ENCODE data around the gene TBC1D4. TPM values are rescaled to one million over a fixed set of nuclear protein-coding genes. Genes with fewer than 3 reads are reported as not detected.

Gene TBC1D4
- total and polyA plus RNA-seq, 10 of the 15 experiments (the other 5 are each of a cell fraction or from before 2014, with no cell fraction given), result 11.0 to 38.6 (median 25.5) TPM

DNA sequence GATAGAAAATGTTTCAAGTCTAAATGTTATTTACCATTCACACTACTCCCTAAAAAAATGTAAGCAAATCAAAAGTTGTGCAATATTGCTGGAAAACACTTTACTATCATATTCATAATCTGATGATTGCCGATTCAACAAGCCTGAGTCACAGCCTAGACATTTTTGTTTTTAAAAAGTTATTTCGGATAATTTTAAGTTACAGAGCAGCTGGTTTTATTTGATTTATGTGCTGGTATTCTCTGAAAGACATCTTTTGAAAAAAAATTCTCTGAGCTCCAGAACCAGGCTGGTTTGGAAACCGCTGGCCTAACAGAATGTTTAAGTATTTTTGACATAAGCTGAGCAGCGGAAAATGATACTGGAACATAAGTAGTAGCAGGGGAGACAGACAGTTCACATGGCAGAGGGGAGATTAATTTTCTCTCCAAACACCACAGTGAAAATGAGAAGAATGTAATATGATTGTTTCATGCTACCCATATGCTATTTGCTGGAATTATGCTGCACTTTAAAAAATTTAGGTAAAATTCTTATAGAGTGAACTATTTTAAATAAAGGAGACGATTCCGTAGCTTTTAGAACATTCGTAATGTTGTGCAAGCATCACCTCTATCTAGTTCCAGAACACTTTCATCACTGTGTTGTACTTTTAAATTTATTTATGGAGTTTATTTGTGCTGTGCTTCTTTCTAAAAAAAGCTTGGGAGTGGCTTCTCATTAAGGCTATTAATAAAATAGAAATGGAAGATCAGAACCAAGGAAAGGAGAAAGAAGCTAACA is 36.1 kb downstream of the TBC1D4 start:
- ChIA-PET RAD21 (ENCODE audit: unreplicated experiment) (no interaction called here), SMC1A (ENCODE audit: uncharacterized antibody, unreplicated experiment) (interaction anchor here (0.9 to 4.3 kb wide), 10 partner anchors 8 to 44 kb away, joined by 3 to 18 read pairs (median 4); no protein-coding TSS in a partner anchor), CTCF (interaction anchor here (1.1 to 2.6 kb wide), 3 partner anchors 15 to 73 kb away, joined by 3 to 9 read pairs (median 4); no protein-coding TSS in a partner anchor), POLR2A (no interaction called here)
- Histone ChIP-seq H3K27me3 (replicated peaks in 1 of 2; ENCODE audit: control insufficient read depth in 2 of 2, insufficient read depth in 2 of 2, low read length in 1 of 2) (no peaks in the 10 kb centered on the region), H3K4me3 (no peak overlapping the region), H3K9me3 (replicated peaks; ENCODE audit: control insufficient read depth, insufficient read depth, low read length) (no peaks in the 10 kb centered on the region; the same call in 2 of the 3 replicates), H4K20me1 (ENCODE audit: control insufficient read depth, insufficient read depth) (no peaks in the 10 kb centered on the region), H3K36me3 (ENCODE audit: control insufficient read depth in 2 of 2, insufficient read depth in 2 of 2, low read length in 1 of 2) (no peaks in the 10 kb centered on the region), H3K79me2 (ENCODE audit: control insufficient read depth, insufficient read depth, low read length) (no peaks in the 10 kb centered on the region; the same call in none of the 2 replicates), H3K9ac (ENCODE audit: control insufficient read depth, insufficient read depth, low read length) (no peak overlapping the region), H3K4me1 (ENCODE audit: control insufficient read depth, insufficient read depth, low read length) (peaks cover 10% of the 10 kb centered on the region), H2AFZ (ENCODE audit: control insufficient read depth, low read depth, low read length) (no peak overlapping the region), H3K4me2 (ENCODE audit: control insufficient read depth, insufficient read depth) (no peak overlapping the region), H3K27ac (ENCODE audit: control insufficient read depth, insufficient read depth) (no peak overlapping the region)
- no peak for DNase-seq (ENCODE audit: low read depth, low spot score)
- no TSS peak for BruUV-seq (replicated peaks)
- no peak for FAIRE-seq
- TF ChIP-seq YY1 (IDR thresholded peaks at IDR 0.05; ENCODE audit: low read depth, low read length), result no peak
- TF ChIP-seq MTA2 (IDR thresholded peaks at IDR 0.05; ENCODE audit: low read depth), result no peak
- intact Hi-C loops (cut with micrococcal nuclease; ENCODE audit: unreplicated experiment) (no loop called here), in situ Hi-C loops (cut with MboI) (no loop called here)
- WGBS (ENCODE audit: insufficient coverage, insufficient replicate concordance, low lambda C conversion rate, missing lambda C conversion rate), result 61% methylated on average over 7 of the region's 7 CpGs
- no peak for ATAC-seq

DNA sequence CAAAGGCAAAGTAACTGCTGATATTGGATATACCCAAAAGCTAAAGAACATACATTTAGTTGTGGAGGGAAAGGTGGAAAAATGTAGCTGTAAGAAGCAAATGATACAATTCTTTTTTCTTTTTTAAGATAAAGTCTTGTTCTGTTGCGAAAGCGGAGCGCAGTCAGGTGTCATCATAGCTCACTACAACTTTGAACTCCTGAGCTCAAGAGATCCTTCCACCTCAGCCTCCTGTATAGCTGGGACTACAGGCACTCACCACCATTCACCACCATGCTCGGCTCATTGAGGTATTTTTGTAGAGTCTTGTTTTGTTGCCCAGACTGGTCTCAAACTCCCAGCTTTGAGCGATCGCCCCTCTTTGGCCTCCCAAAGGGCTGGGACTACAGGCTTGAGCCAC is 38.0 kb downstream of the TBC1D4 start:
- Histone ChIP-seq H3K4me1 (ENCODE audit: control insufficient read depth, insufficient read depth, low read length) (0 out of 2 replicates have a peak, but pooled peaks cover 1% of the 10 kb centered on the region), H3K27me3 (replicated peaks in 1 of 2; ENCODE audit: control insufficient read depth in 2 of 2, insufficient read depth in 2 of 2, low read length in 1 of 2) (no peaks in the 10 kb centered on the region), H3K27ac (ENCODE audit: control insufficient read depth, insufficient read depth) (no peak overlapping the region), H2AFZ (ENCODE audit: control insufficient read depth, low read depth, low read length) (no peak overlapping the region), H3K4me2 (ENCODE audit: control insufficient read depth, insufficient read depth) (no peak overlapping the region), H3K79me2 (ENCODE audit: control insufficient read depth, insufficient read depth, low read length) (no peaks in the 10 kb centered on the region; the same call in none of the 2 replicates), H3K4me3 (no peak overlapping the region), H4K20me1 (ENCODE audit: control insufficient read depth, insufficient read depth) (no peaks in the 10 kb centered on the region), H3K9ac (ENCODE audit: control insufficient read depth, insufficient read depth, low read length) (no peak overlapping the region), H3K9me3 (replicated peaks; ENCODE audit: control insufficient read depth, insufficient read depth, low read length) (no peaks in the 10 kb centered on the region; the same call in 2 of the 3 replicates), H3K36me3 (ENCODE audit: control insufficient read depth in 2 of 2, insufficient read depth in 2 of 2, low read length in 1 of 2) (no peaks in the 10 kb centered on the region)
- ChIA-PET CTCF (interaction anchor here (0.6 to 0.9 kb wide), 2 partner anchors 17 to 243 kb away, joined by 3 to 4 read pairs; no protein-coding TSS in a partner anchor), SMC1A (ENCODE audit: uncharacterized antibody, unreplicated experiment) (interaction anchor here (0.9 to 4.3 kb wide), 7 partner anchors 8 to 73 kb away, joined by 3 to 18 read pairs (median 6); no protein-coding TSS in a partner anchor), POLR2A (interaction anchor here (0.6 kb wide), 1 partner anchor 34 kb away, joined by 3 read pairs; no protein-coding TSS in a partner anchor), RAD21 (ENCODE audit: unreplicated experiment) (no interaction called here)
- FAIRE-seq (no peak), ATAC-seq (no peak), DNase-seq (ENCODE audit: low read depth, low spot score) (no peak)
- 81% methylated on average over 6 of the region's 6 CpGs for WGBS (ENCODE audit: insufficient coverage, insufficient replicate concordance, low lambda C conversion rate, missing lambda C conversion rate)
- BruUV-seq (replicated peaks), result no TSS peak
- in situ Hi-C loops (cut with MboI), result no loop called here
- intact Hi-C loops (cut with micrococcal nuclease; ENCODE audit: unreplicated experiment), result no loop called here
- TF ChIP-seq, protein P1, sequence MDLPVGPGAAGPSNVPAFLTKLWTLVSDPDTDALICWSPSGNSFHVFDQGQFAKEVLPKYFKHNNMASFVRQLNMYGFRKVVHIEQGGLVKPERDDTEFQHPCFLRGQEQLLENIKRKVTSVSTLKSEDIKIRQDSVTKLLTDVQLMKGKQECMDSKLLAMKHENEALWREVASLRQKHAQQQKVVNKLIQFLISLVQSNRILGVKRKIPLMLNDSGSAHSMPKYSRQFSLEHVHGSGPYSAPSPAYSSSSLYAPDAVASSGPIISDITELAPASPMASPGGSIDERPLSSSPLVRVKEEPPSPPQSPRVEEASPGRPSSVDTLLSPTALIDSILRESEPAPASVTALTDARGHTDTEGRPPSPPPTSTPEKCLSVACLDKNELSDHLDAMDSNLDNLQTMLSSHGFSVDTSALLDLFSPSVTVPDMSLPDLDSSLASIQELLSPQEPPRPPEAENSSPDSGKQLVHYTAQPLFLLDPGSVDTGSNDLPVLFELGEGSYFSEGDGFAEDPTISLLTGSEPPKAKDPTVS (IDR thresholded peaks at IDR 0.05; ENCODE audit: low read depth, low read length), result no peak
- TF ChIP-seq ZNF24 (IDR thresholded peaks at IDR 0.05), result no peak
- no peak for TF ChIP-seq NFYA (IDR thresholded peaks at IDR 0.05; ENCODE audit: borderline replicate concordance, low read depth, low read length)
- TF ChIP-seq, protein P2, sequence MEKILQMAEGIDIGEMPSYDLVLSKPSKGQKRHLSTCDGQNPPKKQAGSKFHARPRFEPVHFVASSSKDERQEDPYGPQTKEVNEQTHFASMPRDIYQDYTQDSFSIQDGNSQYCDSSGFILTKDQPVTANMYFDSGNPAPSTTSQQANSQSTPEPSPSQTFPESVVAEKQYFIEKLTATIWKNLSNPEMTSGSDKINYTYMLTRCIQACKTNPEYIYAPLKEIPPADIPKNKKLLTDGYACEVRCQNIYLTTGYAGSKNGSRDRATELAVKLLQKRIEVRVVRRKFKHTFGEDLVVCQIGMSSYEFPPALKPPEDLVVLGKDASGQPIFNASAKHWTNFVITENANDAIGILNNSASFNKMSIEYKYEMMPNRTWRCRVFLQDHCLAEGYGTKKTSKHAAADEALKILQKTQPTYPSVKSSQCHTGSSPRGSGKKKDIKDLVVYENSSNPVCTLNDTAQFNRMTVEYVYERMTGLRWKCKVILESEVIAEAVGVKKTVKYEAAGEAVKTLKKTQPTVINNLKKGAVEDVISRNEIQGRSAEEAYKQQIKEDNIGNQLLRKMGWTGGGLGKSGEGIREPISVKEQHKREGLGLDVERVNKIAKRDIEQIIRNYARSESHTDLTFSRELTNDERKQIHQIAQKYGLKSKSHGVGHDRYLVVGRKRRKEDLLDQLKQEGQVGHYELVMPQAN (conservative IDR thresholded peaks at IDR 0.05), result no peak
- TF ChIP-seq HDAC2 (IDR thresholded peaks at IDR 0.05), result no peak
- TF ChIP-seq SMC3 (IDR thresholded peaks at IDR 0.05; ENCODE audit: borderline replicate concordance, low read length), result no peak
- TF ChIP-seq, protein P3, sequence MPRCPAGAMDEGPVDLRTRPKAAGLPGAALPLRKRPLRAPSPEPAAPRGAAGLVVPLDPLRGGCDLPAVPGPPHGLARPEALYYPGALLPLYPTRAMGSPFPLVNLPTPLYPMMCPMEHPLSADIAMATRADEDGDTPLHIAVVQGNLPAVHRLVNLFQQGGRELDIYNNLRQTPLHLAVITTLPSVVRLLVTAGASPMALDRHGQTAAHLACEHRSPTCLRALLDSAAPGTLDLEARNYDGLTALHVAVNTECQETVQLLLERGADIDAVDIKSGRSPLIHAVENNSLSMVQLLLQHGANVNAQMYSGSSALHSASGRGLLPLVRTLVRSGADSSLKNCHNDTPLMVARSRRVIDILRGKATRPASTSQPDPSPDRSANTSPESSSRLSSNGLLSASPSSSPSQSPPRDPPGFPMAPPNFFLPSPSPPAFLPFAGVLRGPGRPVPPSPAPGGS (IDR thresholded peaks at IDR 0.05; ENCODE audit: borderline replicate concordance, insufficient read depth, low read depth, low read length, poor library complexity, severe bottlenecking), result no peak

All from GM12878 (cell line).